Muscle layer of colon (tissue), 2 donors: ENCODE data around the gene FBRSL1.

Experiments used
- H3K27ac ChIP-seq: one replicate; pipeline ENCODE4 v1.7.0; 2013; ENCODE audit warnings: low read depth, mild to moderate bottlenecking, low read length, moderate library complexity
- H3K27me3 ChIP-seq, 2 donors: one replicate each; pipeline ENCODE4 v1.7.0; 2013; ENCODE audit warnings: low read length in 2 of 2, mild to moderate bottlenecking in 2 of 2; ENCODE audit not compliant: insufficient read depth in 2 of 2, control insufficient read depth in 1 of 2
- H3K36me3 ChIP-seq: one replicate; pipeline ENCODE4 v1.7.0; 2013; ENCODE audit warnings: mild to moderate bottlenecking, low read length; ENCODE audit not compliant: insufficient read depth
- H3K4me1 ChIP-seq: one replicate; pipeline ENCODE4 v1.7.0; 2013; ENCODE audit warnings: mild to moderate bottlenecking, low read length; ENCODE audit not compliant: insufficient read depth
- H3K4me3 ChIP-seq, 2 donors: one replicate each; pipeline ENCODE4 v1.7.0; 2013; ENCODE audit warnings: low read length in 2 of 2, low read depth in 1 of 2, mild to moderate bottlenecking in 1 of 2, moderate library complexity in 1 of 2
- H3K9ac ChIP-seq: one replicate; pipeline ENCODE4 v1.7.0; 2013; ENCODE audit warnings: low read length
- H3K9me3 ChIP-seq: one replicate; pipeline ENCODE4 v1.7.0; 2013; ENCODE audit warnings: mild to moderate bottlenecking, low read length
- donor health status: abdominal sarcoma.
- donor health status: Adenocarcinoma of cecum.

The FBRSL1 gene

DNA sequence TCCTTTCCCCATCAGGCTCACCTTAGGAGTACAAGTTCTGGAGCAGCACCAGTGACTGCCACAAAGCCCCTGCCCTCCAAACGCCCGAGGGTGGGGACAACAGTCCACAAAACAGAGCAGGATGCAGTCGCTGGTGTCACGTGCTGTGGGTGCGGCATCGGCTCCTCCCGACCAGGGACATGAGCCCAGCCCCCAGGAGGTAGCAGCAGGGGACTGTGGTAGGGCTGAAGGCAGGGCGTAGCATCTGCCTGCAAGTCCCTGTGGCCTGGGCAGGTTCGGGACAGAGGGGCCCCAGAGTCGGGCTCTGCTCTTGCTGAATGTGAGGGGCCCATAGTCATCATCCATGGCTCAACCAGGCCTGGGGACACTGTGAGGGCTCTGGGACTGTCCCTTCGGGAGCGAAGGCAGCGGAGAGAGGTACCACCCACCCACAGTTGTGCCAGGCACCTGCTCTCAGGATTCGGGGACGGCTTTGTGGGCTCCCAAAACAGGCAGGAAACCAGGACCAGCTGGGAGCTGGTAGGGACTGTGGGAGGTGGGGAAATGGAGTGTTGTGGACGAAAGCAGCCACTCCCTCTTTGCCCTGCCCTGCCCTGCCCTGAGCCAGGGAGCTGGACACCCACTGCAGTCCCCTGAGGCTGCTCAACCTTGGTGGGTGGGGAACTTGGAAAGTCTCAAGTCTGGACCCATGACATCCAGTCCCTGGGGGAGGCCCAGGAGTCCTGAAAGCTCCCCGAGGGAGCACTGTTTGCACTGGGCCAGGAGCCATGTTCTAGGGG lies 30.7 kb downstream of the FBRSL1 start:
- no peak overlapping the region for H3K9ac ChIP-seq
- H3K4me3 ChIP-seq = no peak overlapping the region
- no peaks in the 10 kb centered on the region for H3K27me3 ChIP-seq
- H3K36me3 ChIP-seq = peaks cover 11% of the 10 kb centered on the region
- H3K27ac ChIP-seq = no peak overlapping the region
- H3K9me3 ChIP-seq = no peaks in the 10 kb centered on the region
- peaks cover 4% of the 10 kb centered on the region for H3K4me1 ChIP-seq

DNA sequence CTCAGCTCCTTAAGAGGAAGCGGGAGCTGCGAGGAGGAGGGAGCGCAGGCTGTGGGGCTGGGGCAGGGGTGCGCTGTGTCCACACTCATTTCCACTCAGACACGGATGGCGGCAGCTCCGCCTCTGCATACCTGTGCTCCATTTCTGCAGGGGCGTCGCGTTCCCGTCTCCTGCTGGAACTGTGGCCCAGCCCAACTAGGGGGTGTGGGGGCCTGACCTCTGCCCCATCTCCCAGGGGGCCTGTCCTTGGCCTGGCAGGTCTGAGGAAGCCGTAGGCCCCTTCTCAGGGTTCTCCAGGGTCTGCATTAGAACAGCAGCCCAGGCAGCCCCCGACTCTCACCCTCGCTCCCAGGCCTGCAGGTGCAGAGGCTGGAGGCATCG lies 31.2 kb downstream of the FBRSL1 start:
- no peak overlapping the region for H3K27ac ChIP-seq
- H3K4me3 ChIP-seq = no peak overlapping the region
- H3K27me3 ChIP-seq = no peaks in the 10 kb centered on the region
- H3K9me3 ChIP-seq = no peaks in the 10 kb centered on the region
- peaks cover 11% of the 10 kb centered on the region for H3K36me3 ChIP-seq
- no peak overlapping the region for H3K9ac ChIP-seq
- H3K4me1 ChIP-seq = peaks cover 4% of the 10 kb centered on the region

DNA sequence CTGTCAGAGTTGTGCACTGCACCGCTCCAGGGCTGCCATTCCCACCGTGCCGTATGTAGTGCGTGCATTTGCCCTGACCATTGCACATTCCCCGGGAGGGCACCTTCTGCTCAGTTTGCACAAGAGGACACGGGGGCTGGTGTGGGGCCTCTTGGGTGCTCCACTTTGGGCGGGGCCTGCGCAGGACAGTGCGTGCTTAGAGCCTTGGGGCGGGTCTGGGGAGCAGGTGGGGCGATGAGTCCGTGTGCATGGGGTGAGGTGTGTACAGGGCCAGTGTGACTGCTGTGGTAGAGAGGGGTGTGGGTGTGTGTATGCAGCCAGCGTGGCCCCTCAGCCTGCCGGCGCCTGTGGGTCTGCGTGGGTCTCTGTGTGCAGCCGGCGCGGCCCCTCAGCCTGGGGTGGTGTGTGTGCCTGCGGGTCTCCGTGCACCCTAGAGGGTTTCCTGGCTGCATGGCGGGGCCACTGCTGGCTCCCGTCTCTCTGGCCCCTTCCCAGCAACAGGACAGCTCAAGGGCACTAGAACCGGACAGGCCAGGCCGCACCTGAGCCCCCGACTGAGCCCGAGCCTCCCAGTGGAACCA lies 31.9 kb downstream of the FBRSL1 start:
- H3K4me1 ChIP-seq = peaks cover 4% of the 10 kb centered on the region
- no peaks in the 10 kb centered on the region for H3K27me3 ChIP-seq
- peaks cover 11% of the 10 kb centered on the region for H3K36me3 ChIP-seq
- no peak overlapping the region for H3K9ac ChIP-seq
- H3K4me3 ChIP-seq = no peak overlapping the region
- H3K27ac ChIP-seq = no peak overlapping the region
- H3K9me3 ChIP-seq = no peaks in the 10 kb centered on the region

DNA sequence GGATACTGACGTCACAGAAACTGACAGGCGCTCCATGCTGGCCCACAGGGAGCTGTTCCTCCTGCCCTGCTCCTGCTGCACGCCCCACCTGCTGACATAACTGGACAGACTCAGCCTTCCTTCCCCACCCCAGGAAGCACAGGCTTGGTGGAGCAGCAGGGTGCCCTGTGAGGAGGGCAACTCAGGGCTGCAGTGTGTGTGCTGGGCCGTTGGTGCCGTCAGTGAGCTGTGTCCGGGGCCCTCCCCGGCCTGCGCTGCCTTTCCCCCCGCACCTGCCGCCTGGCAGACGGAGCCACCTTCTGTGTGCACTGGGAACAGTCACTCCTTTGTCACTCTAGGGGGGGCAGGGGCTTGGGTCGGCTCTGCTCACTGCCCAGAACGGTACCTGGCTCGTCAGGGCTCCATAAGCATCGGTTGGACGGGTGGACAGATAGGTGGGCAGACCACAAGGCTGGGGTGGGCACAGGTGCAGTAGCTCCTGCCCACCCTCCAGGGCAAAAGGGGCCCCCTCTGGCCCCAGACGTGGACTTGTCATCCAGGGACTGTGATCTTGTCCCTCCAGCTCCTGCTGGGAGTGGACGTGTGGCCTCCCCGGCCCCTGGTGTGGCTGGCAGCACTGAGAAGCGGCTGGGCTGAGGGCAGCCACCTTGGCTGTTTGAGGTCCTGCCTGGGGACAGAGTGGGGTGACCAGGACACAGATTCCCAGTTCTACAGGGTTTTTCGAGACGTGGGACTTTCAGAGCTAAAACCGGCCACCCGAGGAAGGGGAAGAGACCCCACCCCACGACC lies 32.8 kb downstream of the FBRSL1 start:
- Histone ChIP-seq H3K4me3 (no peak overlapping the region), H3K4me1 (peaks cover 4% of the 10 kb centered on the region), H3K27me3 (no peaks in the 10 kb centered on the region), H3K36me3 (peaks cover 11% of the 10 kb centered on the region), H3K27ac (no peak overlapping the region), H3K9ac (no peak overlapping the region), H3K9me3 (no peaks in the 10 kb centered on the region)

DNA sequence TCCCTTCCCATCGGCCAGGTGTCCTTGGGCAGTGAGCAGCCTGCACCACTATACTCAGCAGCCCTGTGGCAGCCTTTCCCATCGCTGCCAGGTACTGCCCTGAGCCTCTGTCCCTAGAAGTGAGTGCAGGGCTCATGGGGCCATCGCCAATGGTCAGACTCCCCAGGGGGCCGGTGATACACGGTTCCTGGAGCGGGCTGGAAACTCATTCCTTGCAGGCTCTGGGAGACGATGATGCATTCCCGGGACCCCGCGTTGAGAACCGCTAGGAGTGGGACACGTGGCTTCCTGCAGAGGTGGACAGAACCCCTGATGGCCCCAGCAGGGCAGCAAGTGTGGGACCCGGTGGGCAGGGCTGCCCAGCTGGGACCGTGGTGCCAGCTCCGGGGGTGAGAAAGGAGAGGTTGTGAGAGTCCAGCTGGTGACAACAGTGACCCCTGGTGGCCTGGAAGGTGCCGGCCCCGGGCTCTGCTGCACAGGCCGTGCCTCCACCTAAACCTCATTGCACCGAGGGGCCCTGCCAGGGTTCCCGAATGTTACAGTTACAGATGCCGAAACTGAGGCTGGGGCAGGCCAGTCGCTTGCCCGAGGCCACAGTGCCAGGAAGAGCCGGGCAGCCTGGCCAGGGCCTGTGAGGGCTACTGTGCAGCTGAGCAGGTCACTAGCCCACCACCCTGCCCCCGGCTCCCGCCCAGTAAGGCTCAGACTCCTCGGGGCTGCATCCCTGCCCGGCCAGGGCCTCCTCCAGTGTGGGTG lies 33.8 kb downstream of the FBRSL1 start:
- peaks cover 4% of the 10 kb centered on the region for H3K4me1 ChIP-seq
- H3K4me3 ChIP-seq = no peak overlapping the region
- no peaks in the 10 kb centered on the region for H3K27me3 ChIP-seq
- H3K9me3 ChIP-seq = no peaks in the 10 kb centered on the region
- no peak overlapping the region for H3K27ac ChIP-seq
- H3K36me3 ChIP-seq = peaks cover 3% of the 10 kb centered on the region
- no peak overlapping the region for H3K9ac ChIP-seq

DNA sequence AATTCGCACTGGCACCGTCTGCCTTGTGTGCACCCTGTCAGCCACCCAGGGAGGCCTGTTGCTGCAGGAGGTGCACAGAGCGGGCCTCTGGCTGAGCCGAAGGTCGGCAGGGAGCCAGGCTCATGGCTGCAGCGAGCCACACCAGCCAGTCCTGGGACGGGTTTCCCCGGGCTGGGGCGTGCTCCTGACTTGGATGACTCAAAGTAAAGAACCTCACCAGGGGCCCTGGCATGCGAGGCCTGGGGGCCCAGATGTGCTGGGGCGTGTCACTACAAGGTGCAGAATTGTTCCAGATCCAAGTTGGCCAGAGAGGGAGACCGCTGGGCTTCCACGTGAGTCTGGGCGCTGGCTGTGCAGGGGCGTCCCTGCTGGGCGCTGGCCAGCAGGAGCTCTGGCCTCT lies 34.5 kb downstream of the FBRSL1 start:
- Histone ChIP-seq H3K4me1 (peaks cover 4% of the 10 kb centered on the region), H3K9me3 (no peaks in the 10 kb centered on the region), H3K4me3 (no peak overlapping the region), H3K27ac (no peak overlapping the region), H3K9ac (no peak overlapping the region), H3K36me3 (no peaks in the 10 kb centered on the region), H3K27me3 (no peaks in the 10 kb centered on the region)

DNA sequence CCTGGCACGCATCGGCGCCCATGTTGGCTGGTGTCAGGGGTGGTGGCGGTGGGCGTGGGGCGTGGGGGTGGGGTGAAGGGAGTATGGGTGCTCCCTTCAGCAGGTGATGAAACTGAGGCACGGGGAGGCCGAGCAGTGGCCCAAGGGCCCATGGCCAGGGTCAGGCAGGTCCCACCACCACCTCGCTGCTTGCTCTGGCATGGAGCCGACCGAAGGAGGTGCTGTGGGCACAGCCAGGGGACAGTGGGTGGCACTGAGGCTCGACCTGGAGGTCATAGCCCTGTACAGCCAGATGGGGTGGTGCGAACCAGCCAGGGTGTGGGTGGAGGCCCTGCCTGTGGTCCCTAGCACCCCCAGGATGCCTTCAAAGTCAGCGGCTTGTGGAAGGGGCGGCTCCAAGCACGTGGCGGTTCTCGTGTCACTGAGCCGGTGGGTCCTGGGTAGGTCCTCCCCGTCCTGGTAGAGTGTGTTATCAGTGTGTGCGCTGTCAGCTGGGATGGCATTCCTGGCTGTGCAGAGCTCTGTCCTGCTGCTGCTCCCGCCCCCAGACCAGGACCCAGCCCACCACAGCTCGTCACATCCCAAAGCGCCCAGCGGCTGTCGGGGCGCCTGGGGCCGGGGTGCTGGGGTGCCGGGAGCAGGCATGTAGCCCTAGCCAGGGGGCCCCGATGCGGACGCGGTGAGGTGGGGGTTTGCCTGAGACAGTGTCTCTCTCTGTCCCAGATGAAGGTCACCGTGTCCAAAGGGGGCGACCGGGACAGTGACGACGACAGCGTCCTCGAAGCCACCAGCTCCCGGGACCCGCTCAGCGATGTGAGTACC lies 35.3 kb downstream of the FBRSL1 start:
- Histone ChIP-seq H3K9me3 (no peaks in the 10 kb centered on the region), H3K4me3 (no peak overlapping the region), H3K9ac (no peak overlapping the region), H3K36me3 (no peaks in the 10 kb centered on the region), H3K27me3 (no peaks in the 10 kb centered on the region), H3K27ac (no peak overlapping the region), H3K4me1 (peaks cover 4% of the 10 kb centered on the region)

DNA sequence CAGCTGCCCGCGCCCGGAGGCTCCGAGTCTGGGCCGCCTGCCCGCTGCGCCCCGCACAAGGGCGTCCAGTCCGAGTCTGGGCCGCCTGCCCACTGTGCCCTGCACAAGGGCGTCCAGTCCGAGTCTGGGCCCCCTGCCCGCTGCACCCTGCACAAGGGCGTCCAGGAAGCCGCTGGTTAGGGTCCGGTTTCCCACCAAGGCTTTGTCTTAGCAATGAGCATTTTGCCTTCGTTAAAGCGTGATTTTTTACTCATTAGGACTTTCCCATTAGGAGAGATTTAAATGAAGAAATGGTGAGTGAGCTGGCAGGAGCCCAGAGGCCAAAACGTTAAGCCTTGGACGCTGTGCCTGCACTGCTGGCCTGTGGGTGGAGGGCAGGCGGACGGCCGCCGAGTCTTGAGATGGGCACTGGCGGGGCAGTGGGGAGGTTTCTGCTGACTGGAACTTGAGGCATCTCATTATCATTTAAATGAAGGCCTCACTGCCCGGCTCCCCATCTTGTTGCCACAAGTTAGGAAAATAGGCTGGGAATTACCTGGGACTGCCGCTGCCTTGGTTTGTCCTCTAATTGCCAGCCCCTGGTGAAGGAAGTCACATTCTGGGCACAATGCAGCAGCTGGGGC lies 36.0 kb downstream of the FBRSL1 start:
- H3K36me3 ChIP-seq = no peaks in the 10 kb centered on the region
- no peak overlapping the region for H3K4me3 ChIP-seq
- H3K27ac ChIP-seq = no peak overlapping the region
- H3K27me3 ChIP-seq = no peaks in the 10 kb centered on the region
- no peak overlapping the region for H3K9ac ChIP-seq
- peaks cover 4% of the 10 kb centered on the region for H3K4me1 ChIP-seq
- H3K9me3 ChIP-seq = no peaks in the 10 kb centered on the region

DNA sequence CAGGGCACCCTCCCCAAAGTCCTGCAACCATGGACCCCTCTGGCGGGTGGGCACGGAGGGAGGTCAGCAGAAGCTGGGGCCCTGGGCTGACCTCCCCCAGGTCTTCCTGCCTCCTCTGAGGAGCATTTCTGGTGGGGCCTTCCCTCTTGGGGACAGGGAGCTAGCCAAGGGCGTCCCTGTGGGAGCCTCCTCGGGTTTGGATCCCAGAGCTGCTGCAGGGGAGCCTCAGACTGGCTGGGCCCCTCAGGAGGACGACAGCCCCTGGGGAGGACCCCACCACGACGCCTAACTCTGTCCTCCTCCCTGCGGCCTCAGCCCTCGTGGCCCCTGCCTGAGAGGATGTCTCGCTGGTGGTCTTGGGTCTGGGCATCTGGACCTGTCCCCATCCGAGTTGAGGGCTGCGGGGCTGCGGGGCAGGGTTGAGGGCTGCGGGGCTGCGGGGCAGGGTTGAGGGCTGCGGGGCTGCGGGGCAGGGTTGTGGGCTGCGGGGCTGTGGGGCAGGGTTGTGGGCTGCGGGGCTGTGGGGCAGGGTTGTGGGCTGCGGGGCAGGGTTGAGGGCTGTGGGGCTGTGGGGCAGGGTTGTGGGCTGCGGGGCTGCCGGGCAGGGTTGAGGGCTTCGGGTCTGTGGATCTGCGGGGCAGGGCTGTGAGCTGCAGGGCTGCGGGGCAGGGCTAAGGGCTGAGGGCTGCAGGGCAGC lies 37.4 kb downstream of the FBRSL1 start:
- H3K27ac ChIP-seq = no peak overlapping the region
- H3K9ac ChIP-seq = no peak overlapping the region
- no peaks in the 10 kb centered on the region for H3K27me3 ChIP-seq
- no peaks in the 10 kb centered on the region for H3K36me3 ChIP-seq
- no peaks in the 10 kb centered on the region for H3K9me3 ChIP-seq
- H3K4me3 ChIP-seq = no peak overlapping the region
- peaks cover 4% of the 10 kb centered on the region for H3K4me1 ChIP-seq

DNA sequence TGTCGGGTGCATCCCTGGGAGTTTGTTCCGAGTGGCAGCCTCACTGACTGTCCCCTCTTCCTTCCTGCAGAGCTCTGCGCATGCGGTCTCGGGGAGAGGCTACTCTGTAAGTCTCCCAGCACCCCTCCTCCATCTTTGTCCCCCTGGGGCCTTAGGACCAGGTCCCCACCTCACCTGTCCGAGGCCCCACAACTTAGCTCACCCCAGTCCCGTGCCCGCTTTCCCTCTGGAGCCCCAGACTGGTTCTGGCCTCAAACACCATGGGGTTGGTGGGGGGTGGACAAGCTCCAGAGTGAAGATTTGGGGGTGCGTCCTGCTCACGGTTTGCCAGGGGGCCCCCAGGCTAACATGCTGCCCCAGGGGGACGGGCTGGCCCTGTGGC lies 37.9 kb downstream of the FBRSL1 start:
- Histone ChIP-seq H3K9me3 (no peaks in the 10 kb centered on the region), H3K4me3 (no peak overlapping the region), H3K9ac (no peak overlapping the region), H3K27me3 (no peaks in the 10 kb centered on the region), H3K36me3 (no peaks in the 10 kb centered on the region), H3K4me1 (peaks cover 4% of the 10 kb centered on the region), H3K27ac (no peak overlapping the region)
